K562 (cell line): Measurements from ENCODE around the gene FOSL1. TPM values are rescaled to one million over a fixed set of nuclear protein-coding genes. Genes with fewer than 3 reads are reported as not detected.
A peak's percentile ranks its signal among the peaks of the same experiment; 100 is the strongest.

ENCODE experiments used
- ETV5 ChIP-seq: sonication (generic); formaldehyde crosslinking; IDR thresholded peaks from 2 replicates; pipeline ENCODE4 v1.4.0; 2020; ENCODE audit warnings: low read depth, mild to moderate bottlenecking, missing genetic modification reagents
- HIVEP1 ChIP-seq: fragments of 250-450 bp; sonication (Bioruptor Pico); IDR thresholded peaks from 2 replicates; pipeline ENCODE4 v1.4.0; 2020; ENCODE audit warnings: mild to moderate bottlenecking
- HMG20A ChIP-seq: fragments of 450-650 bp; formaldehyde crosslinking; conservative IDR thresholded peaks from 2 replicates; pipeline ENCODE4 v1.4.0; 2020; ENCODE audit warnings: mild to moderate bottlenecking, mixed read lengths
- HSF4 ChIP-seq: fragments of 250-450 bp; sonication (Bioruptor Pico); IDR thresholded peaks from 2 replicates; pipeline ENCODE4 v2.1.2; 2022; ENCODE audit warnings: mild to moderate bottlenecking, moderate library complexity, borderline replicate concordance
- KLF10 ChIP-seq: fragments of 250-450 bp; sonication (Bioruptor Pico); IDR thresholded peaks from 2 replicates; pipeline ENCODE4 v1.6.1; 2021; ENCODE audit warnings: matching md5 sums
- MLX ChIP-seq, 2 experiments: fragments of 450-650 bp in 1 of 2; sonication (generic) in 1 of 2; formaldehyde crosslinking; conservative IDR thresholded peaks; 2 replicates each; pipeline versions ENCODE4 v1.4.0 to v1.8.1; 2020 to 2022; ENCODE audit warnings: mild to moderate bottlenecking in 1 of 2, missing genetic modification reagents in 1 of 2
- MYC ChIP-seq, 2 experiments: fragments of 250-450 bp in 1 of 2; sonication (Bioruptor Pico) in 1 of 2; IDR thresholded peaks; 2 replicates each; pipeline versions ENCODE4 v1.5.1 to v1.6.1; 2012 to 2021; ENCODE audit warnings: low read depth in 2 of 2, borderline replicate concordance in 1 of 2, improper control_type of control experiment in 1 of 2, low read length in 1 of 2, mild to moderate bottlenecking in 1 of 2, moderate library complexity in 1 of 2
- NR1H2 ChIP-seq: sonication (generic); formaldehyde crosslinking; IDR thresholded peaks from 2 replicates; pipeline ENCODE4 v1.4.0; 2020; ENCODE audit warnings: mild to moderate bottlenecking, missing genetic modification reagents
- NR2C1 ChIP-seq, 2 experiments: fragments of 450-650 bp; IDR thresholded peaks; 2 replicates each; pipeline ENCODE4 v1.6.1; 2017; ENCODE audit warnings: mild to moderate bottlenecking in 2 of 2, antibody characterized with exemption in 1 of 2, inconsistent platforms in 1 of 2, missing compliant biosample characterization in 1 of 2, missing genetic modification characterization in 1 of 2
- PHF21A ChIP-seq: fragments of 450-650 bp; IDR thresholded peaks from 2 replicates; pipeline ENCODE4 v1.6.1; 2017; ENCODE audit warnings: low read depth, borderline replicate concordance
- SMC3 ChIP-seq: conservative IDR thresholded peaks from 2 replicates; pipeline ENCODE4 v1.6.1; 2011; ENCODE audit warnings: low read depth, low read length, improper control_type of control experiment; ENCODE audit not compliant: insufficient read depth
- SREBF1 ChIP-seq: fragments of 150-350 bp; IDR thresholded peaks from 2 replicates; pipeline ENCODE4 v1.6.1; 2014; ENCODE audit warnings: antibody characterized with exemption, low read depth, low read length, borderline replicate concordance
- SRSF3 ChIP-seq: fragments of 200-400 bp; formaldehyde crosslinking; IDR thresholded peaks from 2 replicates; pipeline ENCODE4 v1.6.1; 2016; ENCODE audit warnings: mild to moderate bottlenecking, low read length, moderate library complexity; ENCODE audit not compliant: insufficient read depth
- TAF9B ChIP-seq: fragments of 450-650 bp; IDR thresholded peaks from 2 replicates; pipeline ENCODE4 v1.6.1; 2018; ENCODE audit warnings: mild to moderate bottlenecking; ENCODE audit not compliant: partially characterized antibody
- ZNF263 ChIP-seq: sonication (generic); formaldehyde crosslinking; IDR thresholded peaks from 2 replicates; pipeline ENCODE4 v1.8.0; 2022; ENCODE audit warnings: mild to moderate bottlenecking, missing genetic modification reagents, borderline replicate concordance
- ZNF318 ChIP-seq, 2 experiments: fragments of 450-650 bp; IDR thresholded peaks; 2 replicates each; pipeline ENCODE4 v1.6.1; 2016; ENCODE audit warnings: mild to moderate bottlenecking in 2 of 2, borderline replicate concordance in 1 of 2, low read depth in 1 of 2, moderate library complexity in 1 of 2
- polyA plus RNA-seq, 8 experiments: library from polyadenylated mRNA; depleted of rRNA in 4 of 8; stranded (reverse) in 5 of 8; unstranded in 3 of 8; fragments of >200 nt; fragmentation: Nextera tagmentation in 2 of 8; fragmentation: Illumina TruSeq in 1 of 8; extraction: Ambion mirVana in 2 of 8; extraction: Trizol in 1 of 8; gene quantifications; 2 replicates each; pipeline versions ENCODE4 v1.2.1 to v1.2.3, GENCODE V29; 2011 to 2014; ENCODE audit warnings: inconsistent platforms in 1 of 8, missing spikeins in 1 of 8
- total RNA-seq, 7 experiments: library from RNA; depleted of rRNA in 6 of 7; stranded (reverse); fragments of >200 nt in 6 of 7; fragmentation: Illumina TruSeq in 2 of 7; extraction: Trizol in 2 of 7; gene quantifications; 2 replicates each; pipeline versions ENCODE4 v1.2.1 to v1.2.3, GENCODE V29; 2011 to 2021; ENCODE audit warnings: low replicate concordance in 1 of 7
- TF ChIP-seq, protein P1 (sequence below): fragments of 450-650 bp; conservative IDR thresholded peaks from 2 replicates; pipeline ENCODE4 v1.6.1; 2016; ENCODE audit warnings: missing genetic modification characterization, low read depth, mild to moderate bottlenecking, missing compliant biosample characterization, moderate library complexity

Gene FOSL1
- total and polyA plus RNA-seq, 9 of the 15 experiments (the other 6 are each of a cell fraction or from before 2014, with no cell fraction given): 3.5 to 39.6 (median 10.0) TPM

- TF ChIP-seq ZNF318 (IDR thresholded peaks at IDR 0.05; ENCODE audit: borderline replicate concordance in 1 of 2, low read depth in 1 of 2) (0 out of 4 replicates have a peak, but pooled peaks of 1 of the 2 experiments have one; percentile 7), TAF9B (no peak), KLF10 (CRISPR knock-in tag) (0 out of 2 replicates have a peak, but pooled peaks have one; percentile 37), HSF4 (CRISPR knock-in tag) (no peak), NR1H2 (0 out of 2 replicates have a peak, but pooled peaks have one; percentile 18), HIVEP1 (CRISPR knock-in tag) (no peak), ETV5 (CRISPR knock-in tag) (no peak), SREBF1 (no peak), ZNF263 (CRISPR knock-in tag) (peak; percentile 51; the same call in 1 of the 2 replicates), SRSF3 (0 out of 2 replicates have a peak, but pooled peaks have one; percentile 40), HMG20A (CRISPR knock-in tag) (no peak), MLX (CRISPR knock-in tag; conservative IDR thresholded peaks at IDR 0.05) (0 out of 4 replicates have a peak, but pooled peaks of 1 of the 2 experiments have one; percentile 59), MYC (IDR thresholded peaks at IDR 0.05; ENCODE audit: low read depth, low read length) (no peak), MYC (CRISPR knock-in tag; IDR thresholded peaks at IDR 0.05; ENCODE audit: borderline replicate concordance, low read depth) (no peak), PHF21A (no peak), NR2C1 (IDR thresholded peaks at IDR 0.05) (no peak), NR2C1 (tag; IDR thresholded peaks at IDR 0.05) (0 out of 2 replicates have a peak, but pooled peaks have one; percentile 9), SMC3 (no peak)
- TF ChIP-seq, protein P1, sequence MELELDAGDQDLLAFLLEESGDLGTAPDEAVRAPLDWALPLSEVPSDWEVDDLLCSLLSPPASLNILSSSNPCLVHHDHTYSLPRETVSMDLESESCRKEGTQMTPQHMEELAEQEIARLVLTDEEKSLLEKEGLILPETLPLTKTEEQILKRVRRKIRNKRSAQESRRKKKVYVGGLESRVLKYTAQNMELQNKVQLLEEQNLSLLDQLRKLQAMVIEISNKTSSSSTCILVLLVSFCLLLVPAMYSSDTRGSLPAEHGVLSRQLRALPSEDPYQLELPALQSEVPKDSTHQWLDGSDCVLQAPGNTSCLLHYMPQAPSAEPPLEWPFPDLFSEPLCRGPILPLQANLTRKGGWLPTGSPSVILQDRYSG (tag): no peak
Observed at GRCh38 chr11:65859812-65860277, 40.3 kb downstream of the FOSL1 start (continued).
